KMS-11 (cell line): Measurements from ENCODE around the gene CTDNEP1.

Experiments
- H2AFZ ChIP-seq: fragments of 200-600 bp; sonication (generic); 2 replicates; pipeline ENCODE4 v1.6.1; 2016; ENCODE audit warnings: antibody characterized with exemption, mixed run types, low read depth
- H3K27ac ChIP-seq: fragments of 200-600 bp; sonication (generic); 2 replicates; pipeline ENCODE4 v1.6.1; 2016; ENCODE audit warnings: mild to moderate bottlenecking, mixed run types
- H3K27me3 ChIP-seq: fragments of 200-600 bp; sonication (generic); 2 replicates; pipeline ENCODE4 v1.6.1; 2017; ENCODE audit warnings: mild to moderate bottlenecking, low read depth, mixed run types, moderate library complexity; ENCODE audit not compliant: insufficient read depth
- H3K36me3 ChIP-seq: fragments of 200-600 bp; sonication (generic); 2 replicates; pipeline ENCODE4 v1.6.1; 2017; ENCODE audit warnings: mild to moderate bottlenecking, mixed run types; ENCODE audit not compliant: insufficient read depth
- H3K4me1 ChIP-seq: fragments of 200-600 bp; sonication (generic); 2 replicates; pipeline ENCODE4 v1.6.1; 2016; ENCODE audit warnings: mild to moderate bottlenecking, low read depth, mixed run types; ENCODE audit not compliant: poor library complexity, severe bottlenecking
- H3K4me2 ChIP-seq: fragments of 200-600 bp; sonication (generic); 2 replicates; pipeline ENCODE4 v1.7.0; 2016; ENCODE audit warnings: mild to moderate bottlenecking, mixed run types
- H3K4me3 ChIP-seq: fragments of 200-600 bp; sonication (generic); IDR thresholded peaks from 2 replicates; pipeline ENCODE4 v1.6.1; 2017; ENCODE audit warnings: low read depth, low read length, mixed read lengths; ENCODE audit not compliant: insufficient read depth
- H3K79me2 ChIP-seq: fragments of 200-600 bp; sonication (generic); 2 replicates; pipeline ENCODE4 v1.6.1; 2016; ENCODE audit warnings: low read depth, mixed run types; ENCODE audit not compliant: insufficient read depth
- H3K9ac ChIP-seq: fragments of 200-600 bp; sonication (generic); 2 replicates; pipeline ENCODE4 v1.6.1; 2016; ENCODE audit warnings: mild to moderate bottlenecking, mixed run types
- H4K20me1 ChIP-seq: fragments of 200-600 bp; sonication (generic); 2 replicates; pipeline ENCODE4 v1.6.1; 2016; ENCODE audit warnings: mild to moderate bottlenecking, mixed run types; ENCODE audit not compliant: insufficient read depth
- TF ChIP-seq, protein P1 (sequence below): fragments of 200-600 bp; sonication (generic); conservative IDR thresholded peaks from 2 replicates; pipeline ENCODE4 v1.6.1; 2017; ENCODE audit warnings: low read depth, mild to moderate bottlenecking, antibody characterized with exemption, low read length, moderate library complexity, mixed read lengths

CTDNEP1 gene

DNA sequence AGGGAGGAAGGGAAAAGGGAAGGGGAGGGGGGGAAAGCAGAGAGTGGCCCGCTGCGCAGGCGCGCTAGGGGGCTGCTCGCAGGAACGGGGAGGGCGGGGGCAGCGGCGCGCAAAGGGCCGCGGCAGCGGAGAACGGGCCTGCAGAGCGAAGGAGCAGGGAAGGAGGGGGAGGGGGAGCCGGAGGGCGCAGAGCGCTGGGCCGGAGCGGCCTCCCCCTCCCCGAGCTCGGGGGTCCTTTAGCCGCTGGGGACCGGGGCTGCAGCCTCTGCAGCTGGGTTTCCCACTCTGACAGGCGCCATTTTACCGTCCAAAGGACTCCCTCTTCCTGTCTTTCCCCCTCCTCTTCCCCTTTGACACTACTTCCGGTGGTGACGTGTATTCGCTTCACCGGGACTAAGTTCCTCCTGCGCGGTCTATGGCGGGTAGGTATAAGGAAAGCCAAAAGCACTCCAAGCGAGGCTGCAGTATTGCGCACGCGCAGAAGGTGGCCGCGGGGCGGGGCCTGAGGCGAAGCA, at the start of gene CTDNEP1:
Gene CTDNEP1, minus strand, starts transcription at position 74 of the 515 bp plus-strand sequence. CDS start 438 bp downstream, outside the sequence.
- H3K79me2 ChIP-seq = no peaks in the 10 kb centered on the region
- TF ChIP-seq, protein P1, sequence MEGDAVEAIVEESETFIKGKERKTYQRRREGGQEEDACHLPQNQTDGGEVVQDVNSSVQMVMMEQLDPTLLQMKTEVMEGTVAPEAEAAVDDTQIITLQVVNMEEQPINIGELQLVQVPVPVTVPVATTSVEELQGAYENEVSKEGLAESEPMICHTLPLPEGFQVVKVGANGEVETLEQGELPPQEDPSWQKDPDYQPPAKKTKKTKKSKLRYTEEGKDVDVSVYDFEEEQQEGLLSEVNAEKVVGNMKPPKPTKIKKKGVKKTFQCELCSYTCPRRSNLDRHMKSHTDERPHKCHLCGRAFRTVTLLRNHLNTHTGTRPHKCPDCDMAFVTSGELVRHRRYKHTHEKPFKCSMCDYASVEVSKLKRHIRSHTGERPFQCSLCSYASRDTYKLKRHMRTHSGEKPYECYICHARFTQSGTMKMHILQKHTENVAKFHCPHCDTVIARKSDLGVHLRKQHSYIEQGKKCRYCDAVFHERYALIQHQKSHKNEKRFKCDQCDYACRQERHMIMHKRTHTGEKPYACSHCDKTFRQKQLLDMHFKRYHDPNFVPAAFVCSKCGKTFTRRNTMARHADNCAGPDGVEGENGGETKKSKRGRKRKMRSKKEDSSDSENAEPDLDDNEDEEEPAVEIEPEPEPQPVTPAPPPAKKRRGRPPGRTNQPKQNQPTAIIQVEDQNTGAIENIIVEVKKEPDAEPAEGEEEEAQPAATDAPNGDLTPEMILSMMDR = no peak
- H2AFZ ChIP-seq = peak within 1 kb of the TSS; percentile 38; the same call in 1 of the 2 replicates

DNA sequence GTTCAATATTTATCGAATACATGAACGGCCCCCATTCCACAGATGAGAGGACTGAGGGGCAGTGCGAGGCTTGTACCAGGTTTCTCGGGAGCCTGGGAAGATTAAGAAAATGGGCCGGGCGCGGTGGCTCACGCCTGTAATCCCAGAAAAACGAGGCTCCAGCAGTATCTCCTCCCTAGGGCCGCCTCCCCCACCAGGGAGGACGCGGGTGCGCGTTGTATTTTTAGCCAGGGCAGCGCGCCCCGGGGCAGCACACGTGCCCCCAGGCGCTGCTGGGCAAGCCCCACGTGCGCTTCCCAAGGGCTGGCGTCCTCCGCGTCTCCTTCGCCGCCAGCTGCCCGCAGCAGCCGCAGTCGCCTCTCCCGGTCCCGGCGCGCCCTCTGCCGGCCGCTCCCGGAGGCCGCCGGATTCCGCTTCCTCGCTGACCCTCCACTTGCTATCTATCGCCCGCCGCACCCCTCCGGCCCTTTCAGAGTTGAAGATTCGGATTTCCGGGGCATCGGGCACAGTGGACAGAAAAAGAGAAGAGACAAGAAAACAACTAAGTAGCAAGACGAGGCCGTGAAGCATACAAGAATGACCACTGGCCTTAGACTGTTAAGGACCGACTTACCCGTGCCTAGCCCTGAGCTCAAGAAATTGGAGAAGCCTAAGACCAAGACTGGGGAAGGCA, 44.8 kb upstream of the CTDNEP1 start:
- H3K4me2 ChIP-seq = peak overlapping the region; percentile 41; the same call in 1 of the 2 replicates
- H3K27ac ChIP-seq = no peak overlapping the region
- no peaks in the 10 kb centered on the region for H4K20me1 ChIP-seq
- peak overlapping the region; percentile 34; the same call in 1 of the 2 replicates for H2AFZ ChIP-seq
- no peaks in the 10 kb centered on the region for H3K36me3 ChIP-seq
- no peak overlapping the region for H3K9ac ChIP-seq
- no peak overlapping the region for H3K4me3 ChIP-seq
- no peaks in the 10 kb centered on the region for H3K79me2 ChIP-seq
- H3K4me1 ChIP-seq = no peaks in the 10 kb centered on the region
- no peaks in the 10 kb centered on the region for H3K27me3 ChIP-seq
- TF ChIP-seq, protein P1 = peak; percentile 45

More for the DNA sequence above, at the start of gene CTDNEP1:
- H4K20me1 ChIP-seq = no peaks in the 10 kb centered on the region
- H3K4me2 ChIP-seq = no peak within 1 kb of the TSS; the same call in 1 of the 2 replicates
- no peaks in the 10 kb centered on the region for H3K36me3 ChIP-seq
- no peaks in the 10 kb centered on the region for H3K4me1 ChIP-seq
- H3K27ac ChIP-seq = peak within 1 kb of the TSS; percentile 73
- peak within 1 kb of the TSS; percentile 70 for H3K9ac ChIP-seq
- H3K4me3 ChIP-seq = no peak within 1 kb of the TSS
- H3K27me3 ChIP-seq = no peaks in the 10 kb centered on the region

GRCh38 chr17:7295230-7296180, 44.0 kb upstream of the CTDNEP1 start:
- TF ChIP-seq, protein P1 = no peak
- H4K20me1 ChIP-seq = no peaks in the 10 kb centered on the region
- no peak overlapping the region for H3K27ac ChIP-seq
- H3K79me2 ChIP-seq = no peaks in the 10 kb centered on the region
- 0 out of 2 replicates have a peak, but pooled peaks cover 2% of the 10 kb centered on the region for H3K27me3 ChIP-seq
- no peaks in the 10 kb centered on the region for H3K4me1 ChIP-seq
- no peak overlapping the region for H3K4me3 ChIP-seq
- peak overlapping the region; percentile 34; the same call in 1 of the 2 replicates for H2AFZ ChIP-seq
- H3K9ac ChIP-seq = no peak overlapping the region
- H3K36me3 ChIP-seq = no peaks in the 10 kb centered on the region
- H3K4me2 ChIP-seq = no peak overlapping the region

GRCh38 chr17:7294614-7295153, 43.1 kb upstream of the CTDNEP1 start, which contains the start of gene YBX2:
Gene YBX2 (minus strand): TSS chr17:7294639. CDS start chr17:7294500, 139 bp downstream.
- H3K27me3 ChIP-seq = 0 out of 2 replicates have a peak, but pooled peaks cover 2% of the 10 kb centered on the region
- no peak within 1 kb of the TSS for H3K9ac ChIP-seq
- TF ChIP-seq, protein P1 = no peak
- no peak within 1 kb of the TSS for H3K4me2 ChIP-seq
- no peaks in the 10 kb centered on the region for H3K36me3 ChIP-seq
- H3K79me2 ChIP-seq = no peaks in the 10 kb centered on the region
- no peaks in the 10 kb centered on the region for H4K20me1 ChIP-seq
- H3K27ac ChIP-seq = no peak within 1 kb of the TSS
- no peaks in the 10 kb centered on the region for H3K4me1 ChIP-seq
- no peak within 1 kb of the TSS; the same call in 1 of the 2 replicates for H2AFZ ChIP-seq
- H3K4me3 ChIP-seq = no peak within 1 kb of the TSS
